Gastroesophageal sphincter (tissue), 4 donors: ENCODE results near the gene BACE1. TPM values are rescaled to one million over a fixed set of nuclear protein-coding genes. Genes with fewer than 3 reads are reported as not detected.
A peak's percentile ranks its signal among the peaks of the same experiment; 100 is the strongest.

Source experiments
- ATAC-seq: fragments of 150-250 bp; one replicate; pipeline ENCODE4 v1.9.1; 2016; ENCODE audit warnings: mild to moderate bottlenecking, moderate library complexity
- H3K27ac ChIP-seq, 4 donors: fragments of 200-600 bp; sonication (generic) in 3 of 4; 1 replicate in 3 of 4; 2 replicates in 1 of 4; pipeline ENCODE4 v1.5.1; 2016 to 2019
- H3K27me3 ChIP-seq: fragments of 200-600 bp; sonication (generic); one replicate; pipeline ENCODE4 v1.5.1; 2019
- H3K36me3 ChIP-seq, 2 donors: fragments of 200-600 bp; sonication (generic); one replicate each; pipeline ENCODE4 v1.5.1; 2019; ENCODE audit warnings: control low read depth in 1 of 2
- H3K4me1 ChIP-seq, 3 donors: fragments of 200-600 bp; sonication (generic); 1 replicate in 2 of 3; 2 replicates in 1 of 3; pipeline ENCODE4 v1.5.1; 2016 to 2019; ENCODE audit warnings: control low read depth in 2 of 3
- H3K4me3 ChIP-seq, 2 donors: fragments of 200-600 bp; sonication (generic); one replicate each; pipeline ENCODE4 v1.5.1; 2019; ENCODE audit warnings: mild to moderate bottlenecking in 1 of 2, moderate library complexity in 1 of 2
- H3K9me3 ChIP-seq, 3 donors: fragments of 200-600 bp; sonication (generic); one replicate each; pipeline ENCODE4 v1.5.1; 2017 to 2019; ENCODE audit warnings: control low read depth in 2 of 3
- EP300 ChIP-seq: sonication (generic); formaldehyde crosslinking; IDR thresholded peaks from one replicate; pipeline ENCODE4 v1.6.1; 2017; ENCODE audit warnings: antibody characterized with exemption, mild to moderate bottlenecking
- POLR2A ChIP-seq, 2 donors: fragments of 450-650 bp; IDR thresholded peaks; one replicate each; pipeline ENCODE4 v1.6.1; 2017; ENCODE audit warnings: antibody characterized with exemption in 2 of 2, mild to moderate bottlenecking in 2 of 2, moderate library complexity in 1 of 2
- POLR2AphosphoS5 ChIP-seq: sonication (generic); formaldehyde crosslinking; IDR thresholded peaks from one replicate; pipeline ENCODE4 v1.6.1; 2017; ENCODE audit warnings: antibody characterized with exemption
- WGBS, 2 donors: methylation state at CpG; one replicate each; pipeline ENCODE4 v1.1.5; 2018; ENCODE audit warnings: low coverage in 1 of 2; 5-methylcytosine and 5-hydroxymethylcytosine counted together
- total RNA-seq, 4 donors: library from RNA; depleted of rRNA; stranded (reverse); fragments of >200 nt; gene quantifications; one replicate each; pipeline ENCODE4 v1.1.0, GENCODE V29; 2016
- TF ChIP-seq, protein P1 (sequence below), 4 experiments: fragments of 200-600 bp in 2 of 4; fragments of 450-650 bp in 2 of 4; sonication (generic) in 1 of 4; IDR thresholded peaks; one replicate each; pipeline ENCODE4 v1.5.1; 2017 to 2019; ENCODE audit warnings: antibody characterized with exemption in 4 of 4, mild to moderate bottlenecking in 2 of 4, moderate library complexity in 2 of 4

The BACE1 gene
- total RNA-seq, result 10 to 100 TPM; 19.2 to 45.4 (median 22.2) TPM

- TF ChIP-seq, protein P1, sequence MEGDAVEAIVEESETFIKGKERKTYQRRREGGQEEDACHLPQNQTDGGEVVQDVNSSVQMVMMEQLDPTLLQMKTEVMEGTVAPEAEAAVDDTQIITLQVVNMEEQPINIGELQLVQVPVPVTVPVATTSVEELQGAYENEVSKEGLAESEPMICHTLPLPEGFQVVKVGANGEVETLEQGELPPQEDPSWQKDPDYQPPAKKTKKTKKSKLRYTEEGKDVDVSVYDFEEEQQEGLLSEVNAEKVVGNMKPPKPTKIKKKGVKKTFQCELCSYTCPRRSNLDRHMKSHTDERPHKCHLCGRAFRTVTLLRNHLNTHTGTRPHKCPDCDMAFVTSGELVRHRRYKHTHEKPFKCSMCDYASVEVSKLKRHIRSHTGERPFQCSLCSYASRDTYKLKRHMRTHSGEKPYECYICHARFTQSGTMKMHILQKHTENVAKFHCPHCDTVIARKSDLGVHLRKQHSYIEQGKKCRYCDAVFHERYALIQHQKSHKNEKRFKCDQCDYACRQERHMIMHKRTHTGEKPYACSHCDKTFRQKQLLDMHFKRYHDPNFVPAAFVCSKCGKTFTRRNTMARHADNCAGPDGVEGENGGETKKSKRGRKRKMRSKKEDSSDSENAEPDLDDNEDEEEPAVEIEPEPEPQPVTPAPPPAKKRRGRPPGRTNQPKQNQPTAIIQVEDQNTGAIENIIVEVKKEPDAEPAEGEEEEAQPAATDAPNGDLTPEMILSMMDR (IDR thresholded peaks at IDR 0.05), result peak in 1 of 4 experiments; percentile 63
- peak; percentile 40 for TF ChIP-seq POLR2AphosphoS5
- TF ChIP-seq EP300, result no peak
- no peak for TF ChIP-seq POLR2A (IDR thresholded peaks at IDR 0.05)
- 8 to 10% methylated on average over 6 to 16 of the region's 29 CpGs for WGBS, 2 donors
- peak within 1 kb of the TSS in 3 of 4 donors; percentile 73 to 81 (median 79) for H3K27ac ChIP-seq
- no peaks in the 10 kb centered on the region for H3K36me3 ChIP-seq
- no peaks in the 10 kb centered on the region for H3K9me3 ChIP-seq
- H3K4me3 ChIP-seq, result peak within 1 kb of the TSS; percentile 92 to 93
- peaks cover 0 to 31% (median 13%) of the 10 kb centered on the region in 3 donors for H3K4me1 ChIP-seq
- peak; percentile 93 for ATAC-seq
- H3K27me3 ChIP-seq, result no peaks in the 10 kb centered on the region
Observed at GRCh38 chr11:117316197-117316961, at the start of gene BACE1. BACE1 (minus strand) TSS chr11:117316256; CDS start chr11:117315795, 461 bp downstream.

GRCh38 chr11:117361432-117361831, 45.4 kb upstream of the BACE1 start:
- H3K9me3 ChIP-seq, result no peaks in the 10 kb centered on the region
- peaks cover 0 to 97% of the 10 kb centered on the region in 2 donors for H3K36me3 ChIP-seq
- no peaks in the 10 kb centered on the region for H3K27me3 ChIP-seq
- no peak overlapping the region for H3K4me3 ChIP-seq
- no peak for ATAC-seq
- no peaks in the 10 kb centered on the region for H3K4me1 ChIP-seq
- 84 to 93% methylated on average over 2 to 4 of the region's 8 CpGs for WGBS, 2 donors
- H3K27ac ChIP-seq, result no peak overlapping the region
- TF ChIP-seq POLR2AphosphoS5 (no peak), POLR2A (IDR thresholded peaks at IDR 0.05) (no peak), EP300 (no peak)
- TF ChIP-seq, protein P1 (IDR thresholded peaks at IDR 0.05), result no peak

DNA sequence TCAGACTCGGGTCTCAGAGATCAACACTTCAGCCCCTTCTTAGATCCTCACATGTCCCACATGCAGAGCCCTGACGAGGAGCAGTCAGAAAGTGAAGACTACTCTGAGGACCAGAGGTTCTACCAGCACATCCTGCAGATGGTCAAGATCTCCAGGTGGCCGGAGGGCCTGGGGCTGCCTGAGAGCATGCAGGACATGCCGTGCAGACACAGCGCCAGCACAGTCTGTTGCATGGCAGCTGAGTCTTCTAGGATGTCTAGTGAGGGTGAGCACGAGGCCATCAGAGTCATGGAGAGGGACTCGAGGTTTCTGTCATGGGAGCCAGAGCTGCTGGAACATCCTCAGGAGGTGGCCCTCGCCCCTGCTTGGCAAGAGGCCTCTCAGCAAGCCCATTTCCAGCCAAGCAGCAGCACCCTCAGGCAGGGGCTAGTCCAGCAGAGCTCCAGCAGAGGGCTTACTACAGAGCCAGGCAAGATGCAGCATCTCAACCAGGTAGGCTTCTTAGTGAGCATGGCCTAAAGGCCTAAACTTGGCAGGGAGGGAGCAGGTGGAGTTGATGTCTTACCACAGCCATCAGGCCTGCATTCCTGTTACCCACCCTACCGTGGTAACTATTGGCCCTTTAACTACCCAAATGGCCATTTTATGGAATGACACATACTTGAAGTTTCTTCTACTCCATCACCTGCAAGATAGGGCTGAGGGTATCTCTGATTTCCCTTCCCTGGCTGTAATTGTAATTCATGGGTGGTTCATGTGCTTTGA, 40.3 kb upstream of the BACE1 start:
- TF ChIP-seq EP300 (no peak), POLR2AphosphoS5 (no peak)
- TF ChIP-seq, protein P1 (IDR thresholded peaks at IDR 0.05), result no peak
- H3K27ac ChIP-seq, result no peak overlapping the region
- H3K36me3 ChIP-seq, result peaks cover 0 to 97% of the 10 kb centered on the region in 2 donors
- H3K4me1 ChIP-seq, result no peaks in the 10 kb centered on the region
- no peaks in the 10 kb centered on the region for H3K27me3 ChIP-seq
- 88% methylated on average over 1 of the region's 9 CpGs; no CpG with 5 or more reads in 1 of the 2 donors for WGBS, 2 donors
- ATAC-seq, result no peak
- no peaks in the 10 kb centered on the region for H3K9me3 ChIP-seq
- H3K4me3 ChIP-seq, result no peak overlapping the region

GRCh38 chr11:117354550-117354949, 38.5 kb upstream of the BACE1 start:
- no peak for ATAC-seq
- 67 to 85% methylated on average over 3 to 4 of the region's 4 CpGs for WGBS, 2 donors
- Histone ChIP-seq H3K4me1 (no peaks in the 10 kb centered on the region), H3K27me3 (no peaks in the 10 kb centered on the region), H3K27ac (no peak overlapping the region), H3K9me3 (no peaks in the 10 kb centered on the region), H3K36me3 (peaks cover 0 to 92% of the 10 kb centered on the region in 2 donors), H3K4me3 (no peak overlapping the region)
- TF ChIP-seq POLR2AphosphoS5, result no peak
- TF ChIP-seq POLR2A (IDR thresholded peaks at IDR 0.05), result no peak
- no peak for TF ChIP-seq EP300
- TF ChIP-seq, protein P1 (IDR thresholded peaks at IDR 0.05), result no peak
